B cell (primary cell): ENCODE measurements around the gene SH3RF1. TPM values are rescaled to one million over a fixed set of nuclear protein-coding genes. Genes with fewer than 3 reads are reported as not detected.

ENCODE experiments used
- ATAC-seq: fragments of 200-7000 bp; cut with Tn5 transposase; one replicate; pipeline ENCODE4 v1.10.0; 2021; ENCODE audit warnings: low read depth, mild to moderate bottlenecking, moderate number of reproducible peaks, moderate library complexity
- CTCF ChIA-PET: fragments of 350-600 bp; sonication (Branson Sonifier 250); formaldehyde crosslinking; loops from one replicate; lab custom pipeline; 2021; ENCODE audit warnings: antibody characterized with exemption, inconsistent platforms; lab: Charles Lee
- POLR2A ChIA-PET: fragments of 350-600 bp; sonication (Branson Sonifier 250); formaldehyde crosslinking; loops from one replicate; lab custom pipeline; 2021; ENCODE audit warnings: antibody characterized with exemption; lab: Charles Lee
- DNase-seq: peaks from one replicate; pipeline ENCODE4 v3.0.0; 2013
- H2AFZ ChIP-seq: 2 replicates; pipeline ENCODE4 v1.6.1; 2012; ENCODE audit warnings: mild to moderate bottlenecking, low read depth, low read length; ENCODE audit not compliant: insufficient read depth, poor library complexity, severe bottlenecking
- H3K27ac ChIP-seq, 2 donors: 1 replicate in 1 of 2; 2 replicates in 1 of 2; pipeline ENCODE4 v1.5.1; 2012 to 2013; ENCODE audit warnings: low read length in 2 of 2, mild to moderate bottlenecking in 2 of 2, moderate library complexity in 1 of 2
- H3K27me3 ChIP-seq, 4 experiments: fragments of 200-600 bp in 1 of 4; sonication (generic) in 1 of 4; replicated peaks in 1 of 4; 1 replicate in 2 of 4; 2 replicates in 2 of 4; pipeline versions ENCODE4 v1.6.1 to v1.7.0; 2013 to 2016; ENCODE audit warnings: low read length in 3 of 4, mild to moderate bottlenecking in 2 of 4, mixed read lengths in 1 of 4, moderate library complexity in 1 of 4; ENCODE audit not compliant: insufficient read depth in 4 of 4, control insufficient read depth in 3 of 4; ENCODE audit errors: control extremely low read depth in 1 of 4
- H3K36me3 ChIP-seq, 2 experiments: replicated peaks in 1 of 2; 1 replicate in 1 of 2; 2 replicates in 1 of 2; pipeline versions ENCODE4 v1.6.1 to v1.7.1; 2013; ENCODE audit warnings: low read length in 1 of 2; ENCODE audit not compliant: insufficient read depth in 2 of 2, control insufficient read depth in 1 of 2; ENCODE audit errors: control extremely low read depth in 1 of 2, extremely low read depth in 1 of 2
- H3K4me1 ChIP-seq, 2 donors: fragments of 200-600 bp in 1 of 2; sonication (generic) in 1 of 2; 1 replicate in 1 of 2; 2 replicates in 1 of 2; pipeline versions ENCODE4 v1.5.1 to v1.6.1; 2013 to 2017; ENCODE audit warnings: low read length in 2 of 2; ENCODE audit not compliant: control insufficient read depth in 2 of 2, insufficient read depth in 2 of 2
- H3K4me2 ChIP-seq: replicated peaks from 2 replicates; pipeline ENCODE3; 2012; ENCODE audit warnings: mild to moderate bottlenecking, low read depth, low read length; ENCODE audit not compliant: poor library complexity, severe bottlenecking
- H3K4me3 ChIP-seq, 5 experiments: fragments of 200-600 bp in 1 of 5; sonication (generic) in 1 of 5; 1 replicate in 3 of 5; 2 replicates in 2 of 5; pipeline versions ENCODE4 v1.5.1 to v1.7.0; 2011 to 2016; ENCODE audit warnings: low read length in 4 of 5, mild to moderate bottlenecking in 4 of 5, low read depth in 2 of 5, control low read depth in 1 of 5, moderate library complexity in 1 of 5; ENCODE audit not compliant: insufficient read depth in 1 of 5; ENCODE audit errors: control extremely low read depth in 1 of 5, extremely low read depth in 1 of 5
- H3K79me2 ChIP-seq: fragments of 200-600 bp; sonication (generic); one replicate; pipeline ENCODE4 v1.6.0; 2016; ENCODE audit warnings: low read length; ENCODE audit not compliant: control insufficient read depth, insufficient read depth
- H3K9ac ChIP-seq: fragments of 200-600 bp; sonication (generic); 2 replicates; pipeline ENCODE4 v1.6.1; 2017; ENCODE audit warnings: mild to moderate bottlenecking, low read length, moderate library complexity
- H3K9me3 ChIP-seq, 3 donors: one replicate each; pipeline versions ENCODE4 v1.6.1 to v1.7.1; 2013; ENCODE audit warnings: low read length in 2 of 3; ENCODE audit not compliant: control insufficient read depth in 2 of 3, insufficient read depth in 1 of 3; ENCODE audit errors: control extremely low read depth in 1 of 3
- H4K20me1 ChIP-seq: 2 replicates; pipeline ENCODE4 v1.6.0; 2012; ENCODE audit warnings: mild to moderate bottlenecking, low read length; ENCODE audit not compliant: insufficient read depth, control insufficient read depth, poor library complexity, severe bottlenecking
- H3K27ac Mint-ChIP-seq: one replicate; pipeline ENCODE4 v1.8.0; 2021; ENCODE audit warnings: mixed read lengths
- H3K27me3 Mint-ChIP-seq: one replicate; pipeline ENCODE4 v1.8.0; 2021; ENCODE audit warnings: mixed read lengths
- H3K4me1 Mint-ChIP-seq: one replicate; pipeline ENCODE4 v1.8.0; 2021; ENCODE audit warnings: mixed read lengths
- H3K4me3 Mint-ChIP-seq: one replicate; pipeline ENCODE4 v1.8.0; 2021; ENCODE audit warnings: mixed read lengths
- H3K9me3 Mint-ChIP-seq: one replicate; pipeline ENCODE4 v1.8.0; 2022; ENCODE audit warnings: mixed read lengths; ENCODE audit not compliant: insufficient read depth
- EZH2 ChIP-seq: IDR thresholded peaks from 2 replicates; pipeline ENCODE4 v1.6.1; 2012; ENCODE audit warnings: borderline replicate concordance, low read depth, mild to moderate bottlenecking, moderate library complexity, low read length; ENCODE audit not compliant: insufficient read depth, poor library complexity, severe bottlenecking
- WGBS: methylation state at CpG from one replicate; pipeline ENCODE4 v1.1.5; 2013; ENCODE audit warnings: missing lambda C conversion rate; ENCODE audit not compliant: insufficient coverage; 5-methylcytosine and 5-hydroxymethylcytosine counted together
- intact Hi-C: fragments of 100-400 bp; cut with micrococcal nuclease; formaldehyde crosslinking; loops from one replicate; pipeline ENCODE4 v1.10.0; 2022
- polyA plus RNA-seq: library from polyadenylated mRNA; depleted of rRNA; stranded (reverse); fragments of >200 nt; gene quantifications from 2 replicates; pipeline ENCODE4 v1.2.3, GENCODE V29; 2012
- total RNA-seq, 2 donors: library from RNA; stranded (reverse); fragments of 120-200 nt in 1 of 2; gene quantifications; 1 replicate in 1 of 2; 2 replicates in 1 of 2; pipeline versions ENCODE4 v1.2.3 to v1.2.4, GENCODE V29; 2013 to 2022
- TF ChIP-seq, protein P1 (sequence below): fragments of 200-600 bp; IDR thresholded peaks from one replicate; pipeline ENCODE4 v1.8.0; 2022; ENCODE audit warnings: antibody characterized with exemption, mild to moderate bottlenecking

Gene SH3RF1
- total and polyA plus RNA-seq, 2 donors (not counting 1 experiment from before 2014, with no cell fraction given): 2.0 to 5.4 TPM

DNA sequence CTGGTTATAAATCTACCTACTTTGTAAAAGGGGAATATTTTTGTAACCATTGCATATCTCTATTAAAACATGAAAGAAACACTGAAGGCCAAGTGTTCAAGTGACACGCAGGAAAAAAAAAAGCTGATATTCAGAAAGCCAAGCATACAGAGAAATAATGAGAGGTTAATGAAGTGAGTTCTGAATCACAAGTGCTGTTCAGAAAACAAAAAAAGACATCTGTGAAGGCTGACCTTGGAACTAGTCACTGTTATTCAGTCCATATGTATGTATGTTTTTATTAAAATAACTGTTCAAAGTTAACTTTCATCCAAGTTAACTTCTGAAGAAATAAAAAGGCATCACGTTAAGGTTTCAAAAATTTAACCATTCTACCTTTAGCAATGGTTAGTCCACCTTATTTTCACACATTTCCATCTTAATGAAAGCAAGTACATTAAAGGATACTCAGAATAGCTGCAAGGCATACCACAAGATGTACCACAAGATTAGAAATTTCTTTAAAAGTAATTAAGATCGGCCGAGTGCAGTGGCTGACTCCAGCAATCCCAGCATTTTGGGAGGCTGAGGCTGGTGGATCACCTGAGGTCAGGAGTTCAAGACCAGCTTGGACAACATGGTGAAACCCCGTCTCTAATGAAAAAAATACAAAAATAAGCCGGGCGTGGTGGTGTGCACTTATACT, 31.4 kb downstream of the SH3RF1 start:
- Mint-ChIP-seq H3K27ac (no peak overlapping the region), H3K9me3 (no peaks in the 10 kb centered on the region), H3K4me1 (no peaks in the 10 kb centered on the region), H3K4me3 (no peak overlapping the region), H3K27me3 (no peaks in the 10 kb centered on the region)
- no peaks in the 10 kb centered on the region for H3K79me2 ChIP-seq
- H3K9ac ChIP-seq: no peak overlapping the region
- TF ChIP-seq, protein P1, sequence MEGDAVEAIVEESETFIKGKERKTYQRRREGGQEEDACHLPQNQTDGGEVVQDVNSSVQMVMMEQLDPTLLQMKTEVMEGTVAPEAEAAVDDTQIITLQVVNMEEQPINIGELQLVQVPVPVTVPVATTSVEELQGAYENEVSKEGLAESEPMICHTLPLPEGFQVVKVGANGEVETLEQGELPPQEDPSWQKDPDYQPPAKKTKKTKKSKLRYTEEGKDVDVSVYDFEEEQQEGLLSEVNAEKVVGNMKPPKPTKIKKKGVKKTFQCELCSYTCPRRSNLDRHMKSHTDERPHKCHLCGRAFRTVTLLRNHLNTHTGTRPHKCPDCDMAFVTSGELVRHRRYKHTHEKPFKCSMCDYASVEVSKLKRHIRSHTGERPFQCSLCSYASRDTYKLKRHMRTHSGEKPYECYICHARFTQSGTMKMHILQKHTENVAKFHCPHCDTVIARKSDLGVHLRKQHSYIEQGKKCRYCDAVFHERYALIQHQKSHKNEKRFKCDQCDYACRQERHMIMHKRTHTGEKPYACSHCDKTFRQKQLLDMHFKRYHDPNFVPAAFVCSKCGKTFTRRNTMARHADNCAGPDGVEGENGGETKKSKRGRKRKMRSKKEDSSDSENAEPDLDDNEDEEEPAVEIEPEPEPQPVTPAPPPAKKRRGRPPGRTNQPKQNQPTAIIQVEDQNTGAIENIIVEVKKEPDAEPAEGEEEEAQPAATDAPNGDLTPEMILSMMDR: no peak
- no peak for TF ChIP-seq EZH2
- H3K9me3 ChIP-seq: no peaks in the 10 kb centered on the region
- WGBS: 100% methylated on average over 5 of the region's 7 CpGs
- H3K4me3 ChIP-seq: no peak overlapping the region
- H4K20me1 ChIP-seq: no peaks in the 10 kb centered on the region
- POLR2A ChIA-PET: no interaction called here
- no peak overlapping the region for H3K27ac ChIP-seq
- intact Hi-C loops: no loop called here
- no peak for ATAC-seq
- no peaks in the 10 kb centered on the region for H3K36me3 ChIP-seq
- no peak for DNase-seq
- no peak overlapping the region for H3K4me2 ChIP-seq
- no peaks in the 10 kb centered on the region for H3K4me1 ChIP-seq
- no peaks in the 10 kb centered on the region for H3K27me3 ChIP-seq
- no peak overlapping the region for H2AFZ ChIP-seq
- CTCF ChIA-PET: no interaction called here

DNA sequence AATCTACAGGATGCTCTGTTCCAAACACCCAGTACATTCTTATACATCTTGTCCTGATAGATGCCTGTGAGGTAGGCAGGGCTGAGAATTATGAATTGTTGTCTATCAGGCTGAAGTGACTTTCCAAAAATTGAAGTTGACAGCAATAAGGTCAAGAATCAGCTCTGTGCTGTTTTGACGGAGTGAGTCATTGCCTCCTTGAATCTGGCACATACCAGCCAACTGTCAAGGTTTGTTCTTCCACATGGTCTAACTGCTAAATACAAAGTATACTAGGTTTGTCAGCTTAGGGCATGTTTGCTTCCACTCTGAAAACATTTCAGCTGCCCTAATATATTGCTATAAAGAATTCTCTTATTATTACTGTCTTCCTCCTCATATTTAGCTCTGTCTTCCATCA, 32.3 kb downstream of the SH3RF1 start:
- no peak overlapping the region for H3K9ac ChIP-seq
- 100% methylated on average over 1 of the region's 1 CpG for WGBS
- ChIA-PET CTCF (no interaction called here), POLR2A (no interaction called here)
- intact Hi-C loops: no loop called here
- no peaks in the 10 kb centered on the region for H3K27me3 ChIP-seq
- H3K36me3 ChIP-seq: no peaks in the 10 kb centered on the region
- no peak for ATAC-seq
- H2AFZ ChIP-seq: no peak overlapping the region
- Mint-ChIP-seq H3K9me3 (no peaks in the 10 kb centered on the region), H3K27me3 (no peaks in the 10 kb centered on the region), H3K4me1 (peaks cover 4% of the 10 kb centered on the region), H3K4me3 (no peak overlapping the region), H3K27ac (no peak overlapping the region)
- no peak for TF ChIP-seq EZH2
- TF ChIP-seq, protein P1: no peak
- no peaks in the 10 kb centered on the region for H3K4me1 ChIP-seq
- H3K27ac ChIP-seq: no peak overlapping the region
- H4K20me1 ChIP-seq: no peaks in the 10 kb centered on the region
- H3K79me2 ChIP-seq: no peaks in the 10 kb centered on the region
- no peak overlapping the region for H3K4me2 ChIP-seq
- no peaks in the 10 kb centered on the region for H3K9me3 ChIP-seq
- no peak overlapping the region for H3K4me3 ChIP-seq
- DNase-seq: no peak
